Measurements from ENCODE around the gene PER3. TPM values are rescaled to one million over a fixed set of nuclear protein-coding genes. Genes with fewer than 3 reads are reported as not detected.

PER3 gene
- total RNA-seq, 1 experiment from 2014 or later: 9.0 TPM

GRCh38 chr1:7810395-7810794 is 26.3 kb downstream of the PER3 start:
- Histone ChIP-seq H2BK15ac (ENCODE audit: low read depth, low read length) (no peak overlapping the region), H3T11ph (ENCODE audit: low read length) (no peak overlapping the region), H2BK12ac (ENCODE audit: insufficient read length, low read depth, low read length) (no peak overlapping the region), H4K20me1 (ENCODE audit: control insufficient read depth, insufficient read depth, insufficient read length) (no peaks in the 10 kb centered on the region), H3K9me3 (ENCODE audit: control insufficient read depth, low read depth, low read length) (peaks cover 11% of the 10 kb centered on the region), H4K91ac (ENCODE audit: insufficient read length, low read depth, low read length) (no peak overlapping the region), H3K4me1 (ENCODE audit: insufficient read depth, low read length) (no peaks in the 10 kb centered on the region), H2BK20ac (ENCODE audit: low read depth, low read length, poor library complexity, severe bottlenecking) (no peak overlapping the region), H3K4me2 (ENCODE audit: insufficient read depth, insufficient read length, low read length) (no peak overlapping the region), H3K14ac (ENCODE audit: insufficient read depth, low read length) (no peak overlapping the region), H3K27me3 (ENCODE audit: insufficient read depth, low read length) (no peaks in the 10 kb centered on the region), H3K79me1 (ENCODE audit: insufficient read depth, low read depth, low read length, poor library complexity, severe bottlenecking) (no peaks in the 10 kb centered on the region), H3K9ac (ENCODE audit: extremely low read depth, insufficient read length, low read length) (no peak overlapping the region), H2AK5ac (ENCODE audit: insufficient read length, low read length) (no peak overlapping the region), H3K27ac (ENCODE audit: insufficient read length, low read depth, low read length) (no peak overlapping the region), H2AFZ (ENCODE audit: low read length) (no peak overlapping the region), H2BK5ac (ENCODE audit: insufficient read length, low read length) (no peak overlapping the region), H3K56ac (ENCODE audit: insufficient read length, low read depth, low read length) (no peak overlapping the region), H2BK120ac (ENCODE audit: low read depth, low read length, poor library complexity, severe bottlenecking) (no peak overlapping the region), H3K23ac (ENCODE audit: insufficient read length, low read depth, low read length) (no peak overlapping the region), H4K5ac (ENCODE audit: insufficient read length, low read depth, low read length) (no peak overlapping the region), H3K18ac (ENCODE audit: insufficient read length, low read depth, low read length) (no peak overlapping the region), H4K8ac (replicated peaks; ENCODE audit: insufficient read length, low read depth, low read length) (no peak overlapping the region), H3K79me2 (ENCODE audit: insufficient read depth, low read length) (no peaks in the 10 kb centered on the region), H3K4ac (ENCODE audit: low read depth, low read length) (no peak overlapping the region), H3K23me2 (ENCODE audit: insufficient read length, low read depth, low read length, poor library complexity, severe bottlenecking) (no peaks in the 10 kb centered on the region)
- H3K27me3 Mint-ChIP-seq (ENCODE audit: low read depth): no peaks in the 10 kb centered on the region; the same call in 1 of the 2 replicates
- no CpG with 5 or more reads among the region's 7 CpGs for WGBS (ENCODE audit: extremely low coverage, insufficient read length, low lambda C conversion rate)
- H3K27ac Mint-ChIP-seq: no peak overlapping the region
- no peak for TF ChIP-seq CTCF (conservative IDR thresholded peaks at IDR 0.05)
- no peak overlapping the region for H3K4me3 Mint-ChIP-seq
- no peaks in the 10 kb centered on the region for H3K4me1 Mint-ChIP-seq
- peaks cover 30 to 37% (median 33%) of the 10 kb centered on the region in 3 experiments for H3K36me3 Mint-ChIP-seq (ENCODE audit: insufficient read depth in 1 of 3, low read depth in 3 of 3)
- H3K9me3 Mint-ChIP-seq: peaks cover 17 to 19% of the 10 kb centered on the region in 2 experiments
- DNase-seq: no peak

All from H9 (cell line).